IPS DF 6.9 (cell line): ENCODE data around the gene COL4A4.
A peak's percentile ranks its signal among the peaks of the same experiment; 100 is the strongest.

Source experiments
- DNase-seq: peaks from one replicate; pipeline ENCODE4 v3.0.0-alpha.2; 2013; ENCODE audit warnings: low read depth, low spot score
- H3K27ac ChIP-seq: one replicate; pipeline ENCODE4 v1.5.1; 2013; ENCODE audit warnings: low read length, control low read depth
- H3K27me3 ChIP-seq: 2 replicates; pipeline ENCODE4 v1.6.1; 2013; ENCODE audit warnings: mild to moderate bottlenecking, low read length; ENCODE audit not compliant: control insufficient read depth, insufficient read depth
- H3K36me3 ChIP-seq: 2 replicates; pipeline ENCODE4 v1.6.1; 2013; ENCODE audit warnings: low read length; ENCODE audit not compliant: control insufficient read depth, insufficient read depth
- H3K4me1 ChIP-seq: 2 replicates; pipeline ENCODE4 v1.6.1; 2013; ENCODE audit warnings: low read length; ENCODE audit not compliant: control insufficient read depth, insufficient read depth
- H3K4me3 ChIP-seq: 2 replicates; pipeline ENCODE4 v1.5.1; 2013; ENCODE audit warnings: mild to moderate bottlenecking, low read length
- H3K9me3 ChIP-seq: 2 replicates; pipeline ENCODE4 v1.6.1; 2013; ENCODE audit warnings: low read length, inconsistent platforms; ENCODE audit not compliant: control insufficient read depth, insufficient read depth
- WGBS: extraction: QIAGEN DNeasy Blood & Tissue Kit; methylation state at CpG from one replicate; pipeline ENCODE4 v1.1.7; 2013; ENCODE audit warnings: mixed read lengths, missing lambda C conversion rate; ENCODE audit not compliant: insufficient read length, insufficient coverage; 5-methylcytosine and 5-hydroxymethylcytosine counted together

COL4A4 gene

DNA sequence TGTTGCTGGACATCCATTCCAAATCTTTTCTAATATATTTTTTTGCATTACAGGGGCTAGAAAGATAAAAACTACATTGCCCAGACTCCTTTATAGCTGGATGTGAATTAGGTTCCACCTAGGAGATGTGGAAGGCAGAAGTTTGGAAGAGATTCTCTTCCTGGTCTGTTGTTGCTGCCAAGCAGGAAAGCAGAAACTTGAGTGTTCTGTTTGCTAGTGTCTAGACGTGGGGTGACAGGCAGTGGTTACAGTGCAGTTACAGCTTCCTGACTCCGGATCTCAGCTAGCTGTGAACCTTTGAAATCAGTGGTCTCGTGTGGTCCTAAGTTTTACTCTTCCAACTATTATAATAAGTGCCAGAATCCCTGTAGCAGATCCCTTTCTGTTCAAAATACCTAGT lies 46.2 kb downstream of the COL4A4 start:
- no CpG with 5 or more reads among the region's 3 CpGs for WGBS
- DNase-seq: no peak
- Histone ChIP-seq H3K9me3 (no peaks in the 10 kb centered on the region; the same call in 1 of the 2 replicates), H3K36me3 (no peaks in the 10 kb centered on the region), H3K27me3 (no peaks in the 10 kb centered on the region), H3K27ac (no peak overlapping the region), H3K4me1 (no peaks in the 10 kb centered on the region), H3K4me3 (no peak overlapping the region)

DNA sequence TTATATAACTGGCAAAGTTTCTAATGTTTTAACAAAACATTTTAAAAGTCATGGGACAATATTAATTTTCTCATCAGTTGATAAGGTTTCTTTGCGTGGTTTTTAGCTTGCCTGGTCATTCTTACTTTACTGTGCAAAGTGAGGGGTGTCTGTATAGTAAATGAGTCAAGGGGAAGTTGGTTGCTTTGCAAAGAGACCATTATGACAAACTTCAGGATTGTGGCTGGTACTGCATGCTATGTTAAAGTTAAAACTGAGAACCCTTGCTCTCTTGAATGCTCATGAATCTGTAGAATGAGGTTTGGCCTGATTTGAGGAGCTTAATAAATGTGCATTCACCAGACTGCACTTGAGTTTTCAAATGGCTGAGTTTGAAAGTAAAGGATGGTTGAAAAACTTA lies 47.0 kb downstream of the COL4A4 start:
- WGBS: no CpG with 5 or more reads among the region's 1 CpG
- H3K4me3 ChIP-seq: no peak overlapping the region
- H3K27me3 ChIP-seq: no peaks in the 10 kb centered on the region
- no peaks in the 10 kb centered on the region for H3K4me1 ChIP-seq
- no peaks in the 10 kb centered on the region; the same call in 1 of the 2 replicates for H3K9me3 ChIP-seq
- H3K36me3 ChIP-seq: no peaks in the 10 kb centered on the region
- no peak overlapping the region for H3K27ac ChIP-seq
- DNase-seq: no peak

DNA sequence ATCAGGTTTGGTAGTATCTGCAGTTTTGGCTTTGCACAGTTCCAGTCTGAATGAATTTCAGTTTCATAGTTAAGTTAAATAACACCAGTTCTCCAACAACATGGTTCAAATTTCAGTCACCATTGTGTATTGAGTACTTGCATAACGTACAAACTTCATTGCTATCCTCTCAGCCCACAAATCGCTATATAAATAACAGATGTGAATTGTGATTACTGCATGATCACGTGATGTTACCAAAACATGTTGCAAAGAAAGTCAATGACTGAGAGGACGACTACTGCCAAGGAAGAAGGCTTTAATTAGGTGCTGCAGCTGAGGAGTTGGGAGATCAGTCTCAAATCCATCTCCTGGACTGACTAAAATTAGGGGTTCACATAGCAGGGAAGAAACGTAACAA lies 48.2 kb downstream of the COL4A4 start:
- Histone ChIP-seq H3K4me1 (no peaks in the 10 kb centered on the region), H3K27me3 (no peaks in the 10 kb centered on the region), H3K27ac (no peak overlapping the region), H3K4me3 (no peak overlapping the region), H3K9me3 (no peaks in the 10 kb centered on the region; the same call in 1 of the 2 replicates), H3K36me3 (no peaks in the 10 kb centered on the region)
- DNase-seq: no peak
- no CpG with 5 or more reads among the region's 5 CpGs for WGBS

DNA sequence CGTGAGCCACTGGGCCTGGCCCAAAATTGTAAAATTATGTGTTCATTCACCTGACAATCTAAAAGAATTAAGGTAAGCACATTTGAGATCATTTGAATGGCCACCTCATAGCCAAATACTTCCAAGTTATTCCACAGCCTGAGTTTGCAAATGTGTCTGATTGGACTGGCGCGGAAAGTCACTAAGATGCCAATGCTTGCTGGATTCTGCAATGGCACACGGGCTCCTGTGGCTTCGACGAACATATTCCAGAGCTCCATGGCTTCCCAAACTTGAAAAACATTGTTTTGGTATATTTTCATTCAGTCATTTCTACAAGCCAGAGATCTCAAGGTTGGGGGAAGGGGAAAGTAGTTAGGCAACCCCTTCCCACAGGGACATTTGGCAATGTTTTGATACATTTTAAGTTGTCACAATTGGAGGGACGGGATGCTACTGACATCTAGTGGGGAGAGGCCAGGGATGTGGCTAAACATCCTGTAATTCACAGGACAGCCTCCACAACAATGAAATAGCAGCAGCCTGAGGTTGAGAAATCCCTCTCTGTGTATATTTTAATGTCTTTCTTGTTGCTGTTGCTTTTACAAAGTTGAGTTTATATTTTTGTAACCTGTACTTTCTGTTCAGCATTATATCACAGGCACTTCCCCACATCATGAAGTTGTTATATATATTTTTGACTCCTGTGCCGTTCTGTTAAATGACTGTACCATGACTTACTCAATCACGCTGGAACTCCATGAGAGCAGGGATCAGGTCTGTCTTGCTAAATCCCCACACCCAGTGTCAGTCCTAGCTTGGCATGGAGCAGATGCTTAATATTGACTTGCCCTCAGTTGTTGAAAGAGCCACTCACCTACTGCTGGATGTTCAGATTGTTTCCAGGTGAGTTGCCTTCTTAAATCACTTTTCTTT lies 56.9 kb downstream of the COL4A4 start:
- no CpG with 5 or more reads among the region's 9 CpGs for WGBS
- H3K4me1 ChIP-seq: no peaks in the 10 kb centered on the region
- H3K9me3 ChIP-seq: no peaks in the 10 kb centered on the region
- no peak overlapping the region for H3K27ac ChIP-seq
- H3K4me3 ChIP-seq: no peak overlapping the region
- H3K27me3 ChIP-seq: no peaks in the 10 kb centered on the region
- no peaks in the 10 kb centered on the region for H3K36me3 ChIP-seq
- DNase-seq: peak; percentile 48

DNA sequence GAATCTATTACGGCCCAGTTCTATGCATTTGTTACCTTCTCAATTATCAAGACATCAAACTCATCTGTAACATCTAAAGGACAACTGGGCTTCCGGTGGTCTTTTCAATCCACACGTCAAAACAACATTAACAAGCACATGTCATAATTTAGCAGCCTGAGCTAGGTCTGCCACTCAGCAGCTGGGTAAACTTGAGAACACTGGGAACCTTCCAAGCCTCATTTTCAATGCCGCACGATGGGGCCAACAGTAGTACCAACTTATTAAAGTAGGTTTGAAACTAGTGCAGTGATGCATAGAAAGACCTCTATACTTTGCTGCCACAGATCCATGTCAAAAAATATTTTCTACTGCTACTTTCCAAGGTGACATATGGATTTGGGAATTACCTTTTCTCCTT lies 60.4 kb downstream of the COL4A4 start:
- DNase-seq: no peak
- no peaks in the 10 kb centered on the region for H3K36me3 ChIP-seq
- H3K27ac ChIP-seq: no peak overlapping the region
- no peak overlapping the region for H3K4me3 ChIP-seq
- no peaks in the 10 kb centered on the region for H3K27me3 ChIP-seq
- no CpG with 5 or more reads among the region's 5 CpGs for WGBS
- H3K9me3 ChIP-seq: no peaks in the 10 kb centered on the region
- H3K4me1 ChIP-seq: no peaks in the 10 kb centered on the region

DNA sequence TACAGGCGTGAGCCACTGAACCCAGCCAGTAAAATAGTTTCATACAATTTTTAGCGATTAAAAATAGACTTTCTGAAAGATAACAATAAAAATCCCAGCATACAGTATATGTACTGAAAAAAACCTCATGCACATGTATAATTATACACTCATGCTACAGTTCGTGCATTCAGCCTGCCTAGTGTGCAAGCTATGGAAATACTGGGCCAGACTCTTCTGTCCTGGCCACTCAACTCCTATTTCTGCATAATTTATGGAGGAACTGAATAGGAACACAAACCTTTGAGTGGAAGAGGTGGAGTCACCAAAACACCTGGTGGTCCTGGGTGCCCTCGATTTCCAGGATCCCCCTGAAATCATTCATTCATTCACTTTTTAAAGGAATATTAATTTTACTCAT lies 64.7 kb downstream of the COL4A4 start:
- no peaks in the 10 kb centered on the region for H3K9me3 ChIP-seq
- DNase-seq: no peak
- no peaks in the 10 kb centered on the region for H3K36me3 ChIP-seq
- WGBS: no CpG with 5 or more reads among the region's 4 CpGs
- no peak overlapping the region for H3K4me3 ChIP-seq
- no peaks in the 10 kb centered on the region for H3K27me3 ChIP-seq
- no peak overlapping the region for H3K27ac ChIP-seq
- H3K4me1 ChIP-seq: no peaks in the 10 kb centered on the region

DNA sequence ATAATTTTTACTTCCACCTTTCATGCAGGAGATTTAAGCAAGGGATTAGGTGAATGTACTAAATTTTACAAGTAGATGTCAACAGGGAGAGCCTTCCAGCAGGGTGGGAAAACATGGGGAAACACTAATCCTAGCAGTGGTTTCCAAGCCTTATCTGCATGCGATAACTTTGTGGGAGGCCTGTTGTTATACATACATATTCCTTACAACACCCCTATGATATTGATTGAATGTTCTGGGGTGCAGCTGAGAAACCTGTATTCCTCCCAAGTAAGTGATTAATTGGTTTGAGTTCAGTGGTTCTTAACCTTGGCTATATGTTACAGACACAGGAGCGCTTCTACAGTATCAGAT lies 65.9 kb downstream of the COL4A4 start:
- H3K27me3 ChIP-seq: no peaks in the 10 kb centered on the region
- H3K4me1 ChIP-seq: no peaks in the 10 kb centered on the region
- H3K27ac ChIP-seq: no peak overlapping the region
- no peak overlapping the region for H3K4me3 ChIP-seq
- H3K9me3 ChIP-seq: no peaks in the 10 kb centered on the region
- no CpG with 5 or more reads among the region's 2 CpGs for WGBS
- no peak for DNase-seq
- H3K36me3 ChIP-seq: no peaks in the 10 kb centered on the region

DNA sequence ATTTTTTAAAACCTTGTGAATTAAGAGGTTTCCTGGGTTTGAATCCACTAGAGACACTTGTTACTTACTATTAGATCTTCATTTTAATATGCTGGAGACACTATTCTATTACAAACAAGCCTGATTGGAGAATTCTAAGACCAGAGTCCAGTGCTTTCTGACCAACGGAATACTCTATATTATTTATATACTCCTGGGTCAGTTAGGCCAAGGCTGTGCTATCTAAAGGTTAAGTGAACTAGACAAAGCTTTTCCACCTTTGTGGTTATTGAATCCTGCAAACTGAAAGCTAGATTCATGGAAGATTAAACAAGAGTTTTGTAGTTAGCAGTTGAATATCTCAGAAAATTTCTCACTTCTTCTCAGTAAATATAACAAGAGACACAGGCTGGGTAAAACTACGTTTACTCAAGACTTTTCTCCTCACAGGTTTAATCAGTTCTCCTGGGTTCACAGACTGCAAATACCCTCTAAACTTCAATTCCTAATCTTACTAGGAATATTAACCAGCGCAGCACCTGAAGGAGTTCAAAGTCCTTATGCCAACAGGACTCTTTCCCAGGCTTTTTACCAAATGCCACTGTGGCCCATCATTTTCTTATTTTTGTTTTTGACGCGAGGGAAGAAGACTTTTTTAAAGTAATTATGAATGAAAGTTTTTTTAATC lies 66.4 kb downstream of the COL4A4 start:
- Histone ChIP-seq H3K36me3 (no peaks in the 10 kb centered on the region), H3K9me3 (no peaks in the 10 kb centered on the region), H3K4me1 (no peaks in the 10 kb centered on the region), H3K4me3 (no peak overlapping the region), H3K27ac (no peak overlapping the region), H3K27me3 (no peaks in the 10 kb centered on the region)
- no CpG with 5 or more reads among the region's 5 CpGs for WGBS
- DNase-seq: no peak

DNA sequence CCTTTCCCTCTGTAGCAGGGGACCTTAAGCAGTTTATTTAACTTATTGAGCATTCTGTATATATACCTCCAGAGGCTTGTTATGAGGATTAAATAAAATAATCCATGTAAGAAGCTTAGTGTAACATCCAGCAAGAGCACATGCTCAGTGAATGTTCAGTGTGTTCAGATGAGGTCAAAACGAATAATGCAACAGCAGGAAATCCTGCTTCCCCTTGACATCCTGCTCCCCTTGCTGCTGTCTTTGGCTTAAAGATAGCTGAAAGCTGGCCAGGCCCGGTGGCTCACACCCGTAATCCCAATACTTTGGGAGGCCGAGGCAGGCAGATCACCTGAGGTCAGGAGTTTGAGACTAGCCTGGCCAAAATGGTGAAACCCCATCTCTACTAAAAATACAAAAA lies 68.7 kb downstream of the COL4A4 start:
- no peak for DNase-seq
- Histone ChIP-seq H3K36me3 (no peaks in the 10 kb centered on the region), H3K4me3 (no peak overlapping the region), H3K4me1 (no peaks in the 10 kb centered on the region), H3K9me3 (no peaks in the 10 kb centered on the region), H3K27ac (no peak overlapping the region), H3K27me3 (no peaks in the 10 kb centered on the region)
- no CpG with 5 or more reads among the region's 4 CpGs for WGBS

DNA sequence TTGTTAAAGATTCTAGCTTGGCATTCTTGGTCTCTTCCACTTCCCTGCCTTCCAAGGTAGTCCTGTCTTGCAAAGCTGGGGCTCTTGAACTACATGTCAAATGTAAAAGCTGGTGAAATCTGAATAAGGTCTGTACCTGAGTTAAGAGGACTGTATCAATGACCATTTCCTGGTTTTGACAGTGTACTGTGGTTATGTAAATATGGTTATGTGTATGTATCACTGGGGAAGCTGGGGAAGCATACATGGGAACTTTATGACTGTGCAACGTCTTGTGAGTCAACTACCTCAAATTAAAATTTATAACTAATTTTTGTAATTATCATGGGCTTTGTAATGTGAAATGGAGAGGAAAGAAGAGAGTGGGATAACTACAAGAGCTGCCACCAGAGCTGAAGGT lies 81.7 kb downstream of the COL4A4 start:
- Histone ChIP-seq H3K9me3 (no peaks in the 10 kb centered on the region), H3K27ac (no peak overlapping the region), H3K36me3 (no peaks in the 10 kb centered on the region), H3K4me1 (no peaks in the 10 kb centered on the region), H3K27me3 (no peaks in the 10 kb centered on the region), H3K4me3 (no peak overlapping the region)
- WGBS: no CpG with 5 or more reads among the region's 1 CpG
- no peak for DNase-seq
